CD4-positive, alpha-beta T cell (primary cell): Measurements from ENCODE around the gene LARP4. TPM values are rescaled to one million over a fixed set of nuclear protein-coding genes. Genes with fewer than 3 reads are reported as not detected.

Experiments
- ATAC-seq: fragments of 200-7000 bp; cut with Tn5 transposase; one replicate; pipeline ENCODE4 v1.10.0; 2022; ENCODE audit warnings: mild to moderate bottlenecking; ENCODE audit not compliant: poor library complexity
- CTCF ChIA-PET: fragments of 350-600 bp; sonication (Branson Sonifier 250); formaldehyde crosslinking; loops from one replicate; lab custom pipeline; 2021; ENCODE audit warnings: antibody characterized with exemption, inconsistent platforms; lab: Charles Lee
- POLR2A ChIA-PET: fragments of 350-600 bp; sonication (Branson Sonifier 250); formaldehyde crosslinking; loops from one replicate; lab custom pipeline; 2021; ENCODE audit warnings: antibody characterized with exemption, inconsistent platforms; lab: Charles Lee
- DNase-seq, 14 experiments: peaks; one replicate each; pipeline ENCODE4 v3.0.0-alpha.2; 2013 to 2020; ENCODE audit warnings: mixed read lengths in 2 of 14
- H3K27ac ChIP-seq, 2 donors: one replicate each; pipeline versions ENCODE4 v1.5.1 to v1.7.0; 2013; ENCODE audit warnings: low read length in 2 of 2, low read depth in 1 of 2, mild to moderate bottlenecking in 1 of 2
- H3K27me3 ChIP-seq, 2 experiments: 1 replicate in 1 of 2; 2 replicates in 1 of 2; pipeline versions ENCODE4 v1.6.1 to v1.7.0; 2013; ENCODE audit warnings: low read length in 2 of 2, control low read depth in 1 of 2, mild to moderate bottlenecking in 1 of 2, moderate library complexity in 1 of 2; ENCODE audit not compliant: insufficient read depth in 2 of 2, control insufficient read depth in 1 of 2
- H3K36me3 ChIP-seq: one replicate; pipeline ENCODE4 v1.6.1; 2013; ENCODE audit warnings: low read length, control low read depth; ENCODE audit not compliant: insufficient read depth
- H3K4me1 ChIP-seq: one replicate; pipeline ENCODE4 v1.6.1; 2013; ENCODE audit warnings: low read length, control low read depth; ENCODE audit not compliant: insufficient read depth
- H3K4me3 ChIP-seq: one replicate; pipeline ENCODE4 v1.5.1; 2013; ENCODE audit warnings: mild to moderate bottlenecking, low read length, moderate library complexity
- H3K9me3 ChIP-seq, 2 experiments: 1 replicate in 1 of 2; 2 replicates in 1 of 2; pipeline versions ENCODE4 v1.6.1 to v1.7.0; 2013; ENCODE audit warnings: low read length in 2 of 2, mild to moderate bottlenecking in 2 of 2, control low read depth in 1 of 2, moderate library complexity in 1 of 2; ENCODE audit not compliant: control insufficient read depth in 1 of 2, insufficient read depth in 1 of 2
- H3K27ac Mint-ChIP-seq: one replicate; pipeline ENCODE4 v1.8.0; 2020; ENCODE audit warnings: mixed read lengths
- H3K27me3 Mint-ChIP-seq: one replicate; pipeline ENCODE4 v1.8.0; 2021; ENCODE audit warnings: mixed read lengths
- H3K36me3 Mint-ChIP-seq: one replicate; pipeline ENCODE4 v1.8.0; 2021; ENCODE audit warnings: low read depth, mixed read lengths
- H3K4me1 Mint-ChIP-seq: one replicate; pipeline ENCODE4 v1.8.0; 2021; ENCODE audit warnings: low read depth, mixed read lengths
- H3K4me3 Mint-ChIP-seq: one replicate; pipeline ENCODE4 v1.8.0; 2020; ENCODE audit warnings: mild to moderate bottlenecking, mixed read lengths
- H3K9me3 Mint-ChIP-seq: one replicate; pipeline ENCODE4 v1.8.0; 2020; ENCODE audit warnings: mixed read lengths
- intact Hi-C, 2 experiments: fragments of 100-400 bp; cut with DNase I in 1 of 2; cut with micrococcal nuclease in 1 of 2; formaldehyde crosslinking; loops; one replicate each; pipeline versions ENCODE4 v1.15.1 to v1.9.0; 2023 to 2025; cut with DNase I, micrococcal nuclease
- total RNA-seq, 174 experiments: library from RNA in 2 of 174; stranded (reverse) in 2 of 174; gene quantifications; one replicate each; pipeline ENCODE4 v1.2.3 and lab custom pipeline; 2021 to 2026
- TF ChIP-seq, protein P1 (sequence below): fragments of 200-600 bp; IDR thresholded peaks from one replicate; pipeline ENCODE4 v1.8.0; 2022; ENCODE audit warnings: antibody characterized with exemption, mild to moderate bottlenecking

The LARP4 gene
- total RNA-seq, 2 experiments from 2014 or later: 17.6 to 18.1 TPM

DNA sequence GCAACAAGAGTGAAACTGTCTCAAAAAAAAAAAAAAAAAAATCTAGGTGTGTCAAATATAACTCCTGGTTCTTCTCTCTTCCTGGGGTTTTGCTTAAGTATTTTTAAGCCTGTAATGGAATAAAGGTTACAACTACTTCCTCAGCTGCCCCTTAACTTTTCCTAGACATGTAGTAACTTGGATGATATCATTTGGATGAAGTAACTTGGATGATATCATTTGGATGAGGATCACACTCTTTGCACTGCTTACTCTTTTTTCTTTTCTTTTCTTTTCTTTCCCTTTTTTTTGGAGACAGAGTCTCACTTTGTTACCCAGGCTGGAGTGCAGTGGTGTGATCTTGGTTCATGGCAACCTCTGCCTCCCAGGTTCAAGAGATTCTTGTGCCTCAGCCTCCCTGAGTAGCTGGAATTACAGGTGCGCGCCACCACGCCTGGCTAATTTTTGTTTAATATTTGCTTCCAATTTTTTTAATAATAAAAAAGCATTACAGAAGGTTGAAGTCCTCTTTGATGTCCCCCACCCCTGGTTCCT is 3.5 kb upstream of the LARP4 start:
- H3K9me3 Mint-ChIP-seq: no peaks in the 10 kb centered on the region
- ChIA-PET CTCF (interaction anchor here (0.7 kb wide), 1 partner anchor 577 kb away, joined by 3 read pairs; no protein-coding TSS in a partner anchor), POLR2A (no interaction called here)
- Histone ChIP-seq H3K27ac (no peak overlapping the region), H3K9me3 (no peaks in the 10 kb centered on the region), H3K36me3 (no peaks in the 10 kb centered on the region), H3K4me3 (no peak overlapping the region), H3K4me1 (peaks cover 8% of the 10 kb centered on the region), H3K27me3 (no peaks in the 10 kb centered on the region)
- intact Hi-C loops: no loop called here
- no peak overlapping the region for H3K27ac Mint-ChIP-seq
- TF ChIP-seq, protein P1, sequence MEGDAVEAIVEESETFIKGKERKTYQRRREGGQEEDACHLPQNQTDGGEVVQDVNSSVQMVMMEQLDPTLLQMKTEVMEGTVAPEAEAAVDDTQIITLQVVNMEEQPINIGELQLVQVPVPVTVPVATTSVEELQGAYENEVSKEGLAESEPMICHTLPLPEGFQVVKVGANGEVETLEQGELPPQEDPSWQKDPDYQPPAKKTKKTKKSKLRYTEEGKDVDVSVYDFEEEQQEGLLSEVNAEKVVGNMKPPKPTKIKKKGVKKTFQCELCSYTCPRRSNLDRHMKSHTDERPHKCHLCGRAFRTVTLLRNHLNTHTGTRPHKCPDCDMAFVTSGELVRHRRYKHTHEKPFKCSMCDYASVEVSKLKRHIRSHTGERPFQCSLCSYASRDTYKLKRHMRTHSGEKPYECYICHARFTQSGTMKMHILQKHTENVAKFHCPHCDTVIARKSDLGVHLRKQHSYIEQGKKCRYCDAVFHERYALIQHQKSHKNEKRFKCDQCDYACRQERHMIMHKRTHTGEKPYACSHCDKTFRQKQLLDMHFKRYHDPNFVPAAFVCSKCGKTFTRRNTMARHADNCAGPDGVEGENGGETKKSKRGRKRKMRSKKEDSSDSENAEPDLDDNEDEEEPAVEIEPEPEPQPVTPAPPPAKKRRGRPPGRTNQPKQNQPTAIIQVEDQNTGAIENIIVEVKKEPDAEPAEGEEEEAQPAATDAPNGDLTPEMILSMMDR: no peak
- peaks cover 12% of the 10 kb centered on the region for H3K36me3 Mint-ChIP-seq
- peaks cover 11% of the 10 kb centered on the region for H3K27me3 Mint-ChIP-seq
- ATAC-seq (no peak), DNase-seq (no peak)
- H3K4me3 Mint-ChIP-seq: no peak overlapping the region
- H3K4me1 Mint-ChIP-seq: peaks cover 20% of the 10 kb centered on the region

DNA sequence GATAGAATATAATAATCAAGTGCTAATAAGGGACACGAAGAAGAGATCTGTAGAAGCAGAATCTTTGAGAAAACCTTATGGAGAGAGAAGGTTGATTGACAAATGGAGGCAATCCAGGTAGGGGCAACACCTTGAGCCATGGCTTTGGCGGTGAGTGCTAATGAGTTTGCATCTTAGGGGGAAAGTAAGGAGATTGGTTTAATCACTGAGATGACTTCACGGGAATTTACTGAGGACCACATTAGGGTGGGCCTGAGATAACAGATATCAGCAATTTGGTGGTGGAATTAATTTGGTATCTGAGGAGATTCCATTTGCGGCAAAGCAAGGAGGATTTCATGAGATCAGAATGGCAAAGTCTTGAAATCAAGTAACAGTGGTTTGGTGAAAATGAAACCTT is 1.8 kb upstream of the LARP4 start:
- Mint-ChIP-seq H3K4me3 (peak overlapping the region; percentile 78), H3K36me3 (peaks cover 12% of the 10 kb centered on the region), H3K27me3 (peaks cover 11% of the 10 kb centered on the region), H3K4me1 (peaks cover 30% of the 10 kb centered on the region), H3K9me3 (no peaks in the 10 kb centered on the region), H3K27ac (no peak overlapping the region)
- DNase-seq (no peak), ATAC-seq (no peak)
- Histone ChIP-seq H3K36me3 (no peaks in the 10 kb centered on the region), H3K27me3 (no peaks in the 10 kb centered on the region), H3K27ac (no peak overlapping the region), H3K4me3 (no peak overlapping the region), H3K4me1 (peaks cover 8% of the 10 kb centered on the region), H3K9me3 (no peaks in the 10 kb centered on the region)
- TF ChIP-seq, protein P1: no peak
- intact Hi-C loops: loop anchor here in 1 of 2 experiments (2.0 kb wide), 1 partner anchor 314 kb away; the partner anchor contains the start of gene SMARCD1
- CTCF ChIA-PET: no interaction called here
- POLR2A ChIA-PET: no interaction called here

DNA sequence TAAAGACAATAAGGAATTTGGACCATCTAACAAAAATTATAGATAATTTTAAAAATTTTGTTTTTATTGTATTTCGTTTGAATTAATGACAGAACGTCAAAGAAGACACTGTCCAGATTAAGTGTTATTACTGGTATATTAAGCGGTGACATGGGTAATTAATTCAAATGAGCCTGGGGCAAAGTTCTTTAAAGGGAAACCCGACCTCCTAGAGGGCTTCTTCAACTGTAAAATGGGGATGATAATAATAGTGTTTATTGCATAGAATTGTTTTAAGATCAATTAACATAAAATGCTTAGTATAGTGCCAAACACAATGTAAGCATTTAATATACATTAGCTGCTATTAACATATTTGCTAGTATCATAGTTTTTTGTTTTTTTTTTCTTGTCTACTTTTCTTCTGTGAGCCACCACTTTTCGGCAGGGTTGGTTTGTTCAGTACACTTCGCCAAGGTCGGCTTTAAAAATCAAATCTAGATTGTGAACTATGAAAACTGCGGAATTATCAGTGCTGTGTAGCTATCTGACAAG is 514 bp upstream of the LARP4 start:
- Mint-ChIP-seq H3K9me3 (no peaks in the 10 kb centered on the region), H3K27me3 (peaks cover 11% of the 10 kb centered on the region), H3K4me3 (peak overlapping the region; percentile 94), H3K4me1 (peaks cover 30% of the 10 kb centered on the region), H3K27ac (peak overlapping the region; percentile 80), H3K36me3 (peaks cover 12% of the 10 kb centered on the region)
- Histone ChIP-seq H3K4me1 (peaks cover 15% of the 10 kb centered on the region), H3K36me3 (no peaks in the 10 kb centered on the region), H3K27ac (peak overlapping the region; percentile 65 to 70), H3K4me3 (peak overlapping the region; percentile 91), H3K27me3 (no peaks in the 10 kb centered on the region), H3K9me3 (no peaks in the 10 kb centered on the region)
- ATAC-seq (no peak), DNase-seq (no peak)
- intact Hi-C loops: loop anchor here (2.0 to 5.0 kb wide), 4 partner anchors 17 to 647 kb away; partner anchors contain the start of genes LETMD1 (in 1 of the 2) and LIMA1 (in 1 of the 2)
- TF ChIP-seq, protein P1: no peak
- ChIA-PET POLR2A (interaction anchor here (0.6 to 2.3 kb wide), 3 partner anchors 116 to 635 kb away, joined by 3 to 7 read pairs (median 4); partner anchors contain the start of genes COX14 and LIMA1), CTCF (no interaction called here)
